Keratinocyte (primary cell): Measurements from ENCODE around the gene CCDC148. TPM values are rescaled to one million over a fixed set of nuclear protein-coding genes. Genes with fewer than 3 reads are reported as not detected.

ENCODE experiments used
- DNase-seq: peaks from one replicate; pipeline ENCODE4 v3.0.0-alpha.2; 2011; ENCODE audit warnings: low read depth, missing footprints, low spot score
- FAIRE-seq: peaks from 2 replicates; lab custom pipeline; 2011; peaks lifted over from hg19 to GRCh38; lab: Jason Lieb, UNC
- H2AFZ ChIP-seq: 2 replicates; pipeline ENCODE4 v1.6.0; 2012; ENCODE audit warnings: low read length, control low read depth, inconsistent platforms; ENCODE audit not compliant: control insufficient read depth
- H3K27ac ChIP-seq: 2 replicates; pipeline ENCODE4 v1.5.1; 2011; ENCODE audit warnings: low read length; ENCODE audit not compliant: control insufficient read depth, insufficient read depth
- H3K27me3 ChIP-seq: 3 replicates; pipeline ENCODE4 v1.6.0; 2011; ENCODE audit warnings: low read length; ENCODE audit not compliant: control insufficient read depth, insufficient read depth; ENCODE audit errors: extremely low read depth
- H3K36me3 ChIP-seq, 2 experiments: 2 replicates in 1 of 2; 3 replicates in 1 of 2; pipeline ENCODE4 v1.5.1; 2011; ENCODE audit warnings: low read length in 2 of 2, mild to moderate bottlenecking in 1 of 2; ENCODE audit not compliant: control insufficient read depth in 2 of 2, insufficient read depth in 2 of 2; ENCODE audit errors: extremely low read depth in 1 of 2
- H3K4me1 ChIP-seq: 3 replicates; pipeline ENCODE4 v1.5.1; 2011; ENCODE audit warnings: low read length; ENCODE audit not compliant: control insufficient read depth, insufficient read depth; ENCODE audit errors: extremely low read depth
- H3K4me2 ChIP-seq: 3 replicates; pipeline ENCODE4 v1.6.0; 2011; ENCODE audit warnings: low read depth, low read length; ENCODE audit not compliant: control insufficient read depth, insufficient read depth; ENCODE audit errors: extremely low read depth
- H3K4me3 ChIP-seq, 3 experiments: fragments of 200-600 bp in 1 of 3; sonication (generic) in 1 of 3; 2 replicates in 2 of 3; 3 replicates in 1 of 3; pipeline ENCODE4 v1.5.1; 2011 to 2016; ENCODE audit warnings: low read length in 3 of 3, mild to moderate bottlenecking in 3 of 3, control low read depth in 2 of 3, inconsistent platforms in 1 of 3, low read depth in 1 of 3, mixed read lengths in 1 of 3, mixed run types in 1 of 3, moderate library complexity in 1 of 3; ENCODE audit not compliant: control insufficient read depth in 2 of 3, insufficient read depth in 2 of 3; ENCODE audit errors: extremely low read depth in 1 of 3
- H3K79me2 ChIP-seq: 2 replicates; pipeline ENCODE4 v1.6.0; 2012; ENCODE audit warnings: low read length; ENCODE audit not compliant: control insufficient read depth, insufficient read depth
- H3K9ac ChIP-seq: 3 replicates; pipeline ENCODE4 v1.6.0; 2011; ENCODE audit warnings: low read length; ENCODE audit not compliant: control insufficient read depth, insufficient read depth; ENCODE audit errors: extremely low read depth
- H3K9me1 ChIP-seq: 3 replicates; pipeline ENCODE4 v1.6.0; 2011; ENCODE audit warnings: low read length; ENCODE audit not compliant: control insufficient read depth, insufficient read depth; ENCODE audit errors: extremely low read depth
- H3K9me3 ChIP-seq: 2 replicates; pipeline ENCODE4 v1.5.1; 2012; ENCODE audit warnings: low read depth, low read length; ENCODE audit not compliant: control insufficient read depth
- H4K20me1 ChIP-seq: 3 replicates; pipeline ENCODE4 v1.6.0; 2011; ENCODE audit warnings: low read length; ENCODE audit not compliant: control insufficient read depth, insufficient read depth; ENCODE audit errors: extremely low read depth
- EZH2 ChIP-seq: IDR thresholded peaks from one replicate; pipeline ENCODE4 v1.6.1; 2012; ENCODE audit warnings: inconsistent platforms, mild to moderate bottlenecking, low read length, moderate library complexity
- dilution Hi-C: fragments of 300-500 bp; cut with MboI; formaldehyde crosslinking; loops from one replicate; pipeline ENCODE4 v1.7.0; 2020; ENCODE audit warnings: low sequenced_read_pairs; ENCODE audit not compliant: extremely low pct_ligation_motif_present
- polyA plus RNA-seq, 5 experiments: library from polyadenylated mRNA; depleted of rRNA in 3 of 5; stranded (reverse) in 3 of 5; stranded (forward) in 1 of 5; unstranded in 1 of 5; fragments of >200 nt; gene quantifications; 1 replicate in 1 of 5; 2 replicates in 3 of 5; 3 replicates in 1 of 5; pipeline versions ENCODE4 v1.2.1 to v1.2.3, GENCODE V29; 2011 to 2012; ENCODE audit warnings: missing spikeins in 2 of 5, low read depth in 1 of 5, low replicate concordance in 1 of 5
- TF ChIP-seq, protein P1 (sequence below), 3 experiments: IDR thresholded peaks in 1 of 3; conservative IDR thresholded peaks in 1 of 3; optimal IDR thresholded peaks in 1 of 3; 2 replicates in 2 of 3; 3 replicates in 1 of 3; pipeline versions ENCODE3 to v1.5.1; 2011; ENCODE audit warnings: low read length in 3 of 3, mild to moderate bottlenecking in 3 of 3, moderate library complexity in 2 of 3, control low read depth in 1 of 3, inconsistent platforms in 1 of 3; ENCODE audit not compliant: insufficient read depth in 2 of 3; ENCODE audit errors: extremely low read depth in 1 of 3

CCDC148 gene
- polyA plus RNA-seq, 1 donor (not counting 4 experiments of a cell fraction or from before 2014, with no cell fraction given), result 0.39 TPM

DNA sequence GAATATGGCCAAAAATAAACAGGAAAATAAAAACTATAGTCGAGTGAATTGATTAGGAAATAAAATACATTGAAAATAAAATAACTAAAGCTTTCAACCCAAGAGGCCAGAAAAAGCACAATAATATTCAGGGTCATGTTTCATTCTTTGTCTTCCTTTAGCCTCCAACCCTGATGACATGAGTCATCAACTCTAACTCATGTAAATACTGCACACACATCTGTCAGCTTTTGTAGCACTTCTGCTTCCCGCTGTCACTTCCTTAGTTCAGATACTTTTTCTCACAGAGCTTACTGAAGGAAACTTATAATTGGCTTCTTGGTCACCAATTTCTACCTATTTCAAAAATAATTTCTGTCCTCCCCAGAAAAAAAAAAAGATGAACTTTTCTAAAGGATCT lies 242.1 kb downstream of the CCDC148 start:
- Histone ChIP-seq H3K27ac (no peak overlapping the region), H4K20me1 (no peaks in the 10 kb centered on the region), H3K4me1 (no peaks in the 10 kb centered on the region), H3K9me3 (no peaks in the 10 kb centered on the region), H3K27me3 (no peaks in the 10 kb centered on the region), H3K9me1 (no peaks in the 10 kb centered on the region), H3K4me3 (no peak overlapping the region), H3K4me2 (no peak overlapping the region), H3K9ac (no peak overlapping the region), H3K36me3 (no peaks in the 10 kb centered on the region), H2AFZ (no peak overlapping the region), H3K79me2 (no peaks in the 10 kb centered on the region)
- FAIRE-seq, result peak; percentile 34
- no peak for DNase-seq
- dilution Hi-C loops, result no loop called here
- TF ChIP-seq, protein P1, sequence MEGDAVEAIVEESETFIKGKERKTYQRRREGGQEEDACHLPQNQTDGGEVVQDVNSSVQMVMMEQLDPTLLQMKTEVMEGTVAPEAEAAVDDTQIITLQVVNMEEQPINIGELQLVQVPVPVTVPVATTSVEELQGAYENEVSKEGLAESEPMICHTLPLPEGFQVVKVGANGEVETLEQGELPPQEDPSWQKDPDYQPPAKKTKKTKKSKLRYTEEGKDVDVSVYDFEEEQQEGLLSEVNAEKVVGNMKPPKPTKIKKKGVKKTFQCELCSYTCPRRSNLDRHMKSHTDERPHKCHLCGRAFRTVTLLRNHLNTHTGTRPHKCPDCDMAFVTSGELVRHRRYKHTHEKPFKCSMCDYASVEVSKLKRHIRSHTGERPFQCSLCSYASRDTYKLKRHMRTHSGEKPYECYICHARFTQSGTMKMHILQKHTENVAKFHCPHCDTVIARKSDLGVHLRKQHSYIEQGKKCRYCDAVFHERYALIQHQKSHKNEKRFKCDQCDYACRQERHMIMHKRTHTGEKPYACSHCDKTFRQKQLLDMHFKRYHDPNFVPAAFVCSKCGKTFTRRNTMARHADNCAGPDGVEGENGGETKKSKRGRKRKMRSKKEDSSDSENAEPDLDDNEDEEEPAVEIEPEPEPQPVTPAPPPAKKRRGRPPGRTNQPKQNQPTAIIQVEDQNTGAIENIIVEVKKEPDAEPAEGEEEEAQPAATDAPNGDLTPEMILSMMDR (optimal IDR thresholded peaks at IDR 0.05 in 1 of 3, IDR thresholded peaks at IDR 0.05 in 1 of 3, conservative IDR thresholded peaks at IDR 0.05 in 1 of 3; ENCODE audit: extremely low read depth in 1 of 3, insufficient read depth in 2 of 3, low read length in 3 of 3), result no peak
- TF ChIP-seq EZH2, result no peak

DNA sequence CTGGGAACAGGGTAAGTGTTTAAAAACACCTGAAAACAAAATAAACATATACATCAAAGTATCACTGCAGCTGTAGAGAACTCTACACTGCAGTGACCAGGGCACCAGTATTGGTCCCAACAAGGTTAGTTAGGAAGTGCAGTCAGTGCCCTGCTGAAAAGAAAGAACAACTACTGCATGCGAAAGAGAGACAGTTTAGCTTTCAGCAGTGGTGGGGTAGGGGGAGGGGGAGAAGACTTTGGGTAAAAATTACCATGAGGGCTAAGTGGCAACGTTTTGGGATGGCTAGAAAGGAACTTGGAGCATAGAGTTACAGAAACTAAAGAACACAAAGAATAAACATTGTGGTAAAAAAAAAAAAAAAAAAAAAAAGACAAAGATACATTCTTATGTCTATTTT lies 242.8 kb downstream of the CCDC148 start:
- no peak overlapping the region for H3K27ac ChIP-seq

More for the DNA sequence above, 242.8 kb downstream of the CCDC148 start:
- Histone ChIP-seq H3K4me1 (no peaks in the 10 kb centered on the region), H3K36me3 (no peaks in the 10 kb centered on the region), H3K9me3 (no peaks in the 10 kb centered on the region), H3K4me2 (no peak overlapping the region), H3K79me2 (no peaks in the 10 kb centered on the region), H3K4me3 (no peak overlapping the region), H3K9me1 (no peaks in the 10 kb centered on the region), H3K9ac (no peak overlapping the region), H3K27me3 (no peaks in the 10 kb centered on the region), H4K20me1 (no peaks in the 10 kb centered on the region), H2AFZ (no peak overlapping the region)
- FAIRE-seq (no peak), DNase-seq (no peak)
- no peak for TF ChIP-seq EZH2
- TF ChIP-seq, protein P1 (optimal IDR thresholded peaks at IDR 0.05 in 1 of 3, IDR thresholded peaks at IDR 0.05 in 1 of 3, conservative IDR thresholded peaks at IDR 0.05 in 1 of 3; ENCODE audit: extremely low read depth in 1 of 3, insufficient read depth in 2 of 3, low read length in 3 of 3), result no peak
- dilution Hi-C loops, result no loop called here
